ENCODE results near the gene PLEKHH3. TPM values are rescaled to one million over a fixed set of nuclear protein-coding genes. Genes with fewer than 3 reads are reported as not detected.
A peak's percentile ranks its signal among the peaks of the same experiment; 100 is the strongest.

PLEKHH3 gene
- total and polyA plus RNA-seq, 10 of the 15 experiments (the other 5 are each of a cell fraction or from before 2014, with no cell fraction given), result 0.31 to 38.0 (median 11.0) TPM

- TF ChIP-seq ELK1 (IDR thresholded peaks at IDR 0.05; ENCODE audit: low read depth, low read length) (0 out of 2 replicates have a peak, but pooled peaks have one; percentile 39), FOS (IDR thresholded peaks at IDR 0.05; ENCODE audit: borderline replicate concordance, extremely low read depth, insufficient read length) (no peak), TCF3 (IDR thresholded peaks at IDR 0.05; ENCODE audit: borderline replicate concordance, insufficient read depth, low read depth, low read length) (no peak), TCF12 (IDR thresholded peaks at IDR 0.05; ENCODE audit: low read depth, low read length) (no peak), RAD21 (IDR thresholded peaks at IDR 0.05; ENCODE audit: insufficient read depth, low read depth, low read length) (peak; percentile 37; the same call in 1 of the 2 replicates), EED (IDR thresholded peaks at IDR 0.05; ENCODE audit: low read depth) (peak; percentile 40; the same call in 1 of the 2 replicates), YY1 (IDR thresholded peaks at IDR 0.05; ENCODE audit: low read depth, low read length) (peak; percentile 22; the same call in 1 of the 2 replicates), IKZF1 (conservative IDR thresholded peaks at IDR 0.05) (peak; percentile 40; the same call in 1 of the 2 replicates), SUZ12 (IDR thresholded peaks at IDR 0.05; ENCODE audit: unreplicated experiment) (no peak), ZNF622 (IDR thresholded peaks at IDR 0.05) (no peak), CEBPB (IDR thresholded peaks at IDR 0.05; ENCODE audit: borderline replicate concordance in 1 of 2, low read depth in 2 of 2, low read length in 2 of 2) (peak in 1 of 2 experiments; percentile 49; a peak in 1 of 4 replicates), PRDM15 (CRISPR knock-in tag; IDR thresholded peaks at IDR 0.05) (no peak), CREM (IDR thresholded peaks at IDR 0.05; ENCODE audit: low read depth) (peak; percentile 32; the same call in 1 of the 2 replicates), TBL1XR1 (IDR thresholded peaks at IDR 0.05; ENCODE audit: low read depth, low read length) (peak; percentile 45; the same call in 1 of the 2 replicates), MYC (IDR thresholded peaks at IDR 0.05; ENCODE audit: insufficient read depth, insufficient read length, insufficient replicate concordance, low read length, severe bottlenecking) (no peak), E4F1 (IDR thresholded peaks at IDR 0.05; ENCODE audit: borderline replicate concordance, partially characterized antibody) (no peak), BCL3 (IDR thresholded peaks at IDR 0.05; ENCODE audit: borderline replicate concordance, insufficient read depth, low read depth, low read length, poor library complexity, severe bottlenecking) (peak; percentile 28), RBBP5 (conservative IDR thresholded peaks at IDR 0.05) (no peak)
These were observed 2.7 kb downstream of the PLEKHH3 start (continued) for GRCh38 chr17:42673885-42674754.
